Liver (tissue), 3 donors: ENCODE data around the gene A1CF.
"Not testable (repeated sequence)": the region's sequence is repeated elsewhere in the genome, so short reads cannot be mapped to it uniquely, and the experiment has no call there.

Experiments used
- EGR1 ChIP-seq, 2 donors: IDR thresholded peaks; 2 replicates each; pipeline ENCODE4 v1.6.1; 2016 to 2018; ENCODE audit warnings: antibody characterized with exemption in 2 of 2, low read depth in 2 of 2
- FOXA1 ChIP-seq: IDR thresholded peaks from 2 replicates; pipeline ENCODE4 v1.6.1; 2016; ENCODE audit warnings: antibody characterized with exemption
- GABPA ChIP-seq, 2 donors: IDR thresholded peaks in 1 of 2; conservative IDR thresholded peaks in 1 of 2; 2 replicates each; pipeline ENCODE4 v1.6.1; 2016; ENCODE audit warnings: antibody characterized with exemption in 2 of 2, mild to moderate bottlenecking in 1 of 2, moderate library complexity in 1 of 2
- HNF4G ChIP-seq: IDR thresholded peaks from 2 replicates; pipeline ENCODE4 v1.6.1; 2016; ENCODE audit warnings: antibody characterized with exemption
- JUND ChIP-seq, 2 donors: IDR thresholded peaks; 2 replicates each; pipeline ENCODE4 v1.6.1; 2016; ENCODE audit warnings: antibody characterized with exemption in 2 of 2
- RAD21 ChIP-seq, 2 donors: IDR thresholded peaks; 2 replicates each; pipeline ENCODE4 v1.6.1; 2016; ENCODE audit warnings: antibody characterized with exemption in 2 of 2, mild to moderate bottlenecking in 2 of 2
- SP1 ChIP-seq: IDR thresholded peaks from 2 replicates; pipeline ENCODE4 v1.6.1; 2018; ENCODE audit warnings: antibody characterized with exemption, mild to moderate bottlenecking
- TAF1 ChIP-seq: conservative IDR thresholded peaks from 2 replicates; pipeline ENCODE4 v1.6.1; 2016; ENCODE audit warnings: antibody characterized with exemption, mild to moderate bottlenecking
- YY1 ChIP-seq: IDR thresholded peaks from 2 replicates; pipeline ENCODE4 v1.6.1; 2016; ENCODE audit warnings: antibody characterized with exemption, mild to moderate bottlenecking
- TF ChIP-seq, protein P1 (sequence below): fragments of 150-350 bp; IDR thresholded peaks from 2 replicates; pipeline ENCODE4 v1.5.1; 2017; ENCODE audit warnings: improper control_type of control experiment, low read depth, low read length; ENCODE audit not compliant: missing input control
- TF ChIP-seq, protein P2 (sequence below): IDR thresholded peaks from 2 replicates; pipeline ENCODE4 v1.6.1; 2016; ENCODE audit warnings: antibody characterized with exemption
- TF ChIP-seq, protein P3 (sequence below): IDR thresholded peaks from 2 replicates; pipeline ENCODE4 v1.6.1; 2016; ENCODE audit warnings: antibody characterized with exemption, mild to moderate bottlenecking
- TF ChIP-seq, protein P4 (sequence below): IDR thresholded peaks from 2 replicates; pipeline ENCODE4 v1.6.1; 2016; ENCODE audit warnings: antibody characterized with exemption
- donor health status: healthy.
- donor health status: healthy.

DNA sequence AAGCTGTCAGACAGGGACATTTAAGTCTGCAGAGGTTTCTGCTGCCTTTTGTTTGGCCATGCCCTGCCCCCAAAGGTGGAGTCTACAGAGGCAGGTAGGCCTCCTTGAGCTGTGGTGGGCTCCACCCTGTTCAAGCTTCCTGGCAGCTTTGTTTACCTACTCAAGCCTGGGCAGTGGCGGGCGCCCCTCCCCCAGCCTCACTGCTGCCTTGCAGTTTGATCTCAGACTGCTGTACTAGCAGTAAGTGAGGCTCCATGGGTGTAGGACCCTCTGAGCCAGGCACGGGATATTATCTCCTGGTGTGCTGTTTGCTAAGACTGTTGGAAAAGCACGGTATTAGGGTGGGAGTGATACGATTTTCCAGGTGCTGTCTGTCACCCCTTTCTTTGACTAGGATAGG lies 97.5 kb downstream of the A1CF start:
- TF ChIP-seq, protein P1, sequence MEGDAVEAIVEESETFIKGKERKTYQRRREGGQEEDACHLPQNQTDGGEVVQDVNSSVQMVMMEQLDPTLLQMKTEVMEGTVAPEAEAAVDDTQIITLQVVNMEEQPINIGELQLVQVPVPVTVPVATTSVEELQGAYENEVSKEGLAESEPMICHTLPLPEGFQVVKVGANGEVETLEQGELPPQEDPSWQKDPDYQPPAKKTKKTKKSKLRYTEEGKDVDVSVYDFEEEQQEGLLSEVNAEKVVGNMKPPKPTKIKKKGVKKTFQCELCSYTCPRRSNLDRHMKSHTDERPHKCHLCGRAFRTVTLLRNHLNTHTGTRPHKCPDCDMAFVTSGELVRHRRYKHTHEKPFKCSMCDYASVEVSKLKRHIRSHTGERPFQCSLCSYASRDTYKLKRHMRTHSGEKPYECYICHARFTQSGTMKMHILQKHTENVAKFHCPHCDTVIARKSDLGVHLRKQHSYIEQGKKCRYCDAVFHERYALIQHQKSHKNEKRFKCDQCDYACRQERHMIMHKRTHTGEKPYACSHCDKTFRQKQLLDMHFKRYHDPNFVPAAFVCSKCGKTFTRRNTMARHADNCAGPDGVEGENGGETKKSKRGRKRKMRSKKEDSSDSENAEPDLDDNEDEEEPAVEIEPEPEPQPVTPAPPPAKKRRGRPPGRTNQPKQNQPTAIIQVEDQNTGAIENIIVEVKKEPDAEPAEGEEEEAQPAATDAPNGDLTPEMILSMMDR = not testable (repeated sequence)
- not testable (repeated sequence) for TF ChIP-seq YY1; RAD21 (IDR thresholded peaks at IDR 0.05); GABPA (IDR thresholded peaks at IDR 0.05 in 1 of 2, conservative IDR thresholded peaks at IDR 0.05 in 1 of 2); SP1; HNF4G; EGR1 (IDR thresholded peaks at IDR 0.05; ENCODE audit: low read depth in 2 of 2); TAF1; JUND (IDR thresholded peaks at IDR 0.05); FOXA1
- TF ChIP-seq, protein P2, sequence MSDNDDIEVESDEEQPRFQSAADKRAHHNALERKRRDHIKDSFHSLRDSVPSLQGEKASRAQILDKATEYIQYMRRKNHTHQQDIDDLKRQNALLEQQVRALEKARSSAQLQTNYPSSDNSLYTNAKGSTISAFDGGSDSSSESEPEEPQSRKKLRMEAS = not testable (repeated sequence)
- TF ChIP-seq, protein P3, sequence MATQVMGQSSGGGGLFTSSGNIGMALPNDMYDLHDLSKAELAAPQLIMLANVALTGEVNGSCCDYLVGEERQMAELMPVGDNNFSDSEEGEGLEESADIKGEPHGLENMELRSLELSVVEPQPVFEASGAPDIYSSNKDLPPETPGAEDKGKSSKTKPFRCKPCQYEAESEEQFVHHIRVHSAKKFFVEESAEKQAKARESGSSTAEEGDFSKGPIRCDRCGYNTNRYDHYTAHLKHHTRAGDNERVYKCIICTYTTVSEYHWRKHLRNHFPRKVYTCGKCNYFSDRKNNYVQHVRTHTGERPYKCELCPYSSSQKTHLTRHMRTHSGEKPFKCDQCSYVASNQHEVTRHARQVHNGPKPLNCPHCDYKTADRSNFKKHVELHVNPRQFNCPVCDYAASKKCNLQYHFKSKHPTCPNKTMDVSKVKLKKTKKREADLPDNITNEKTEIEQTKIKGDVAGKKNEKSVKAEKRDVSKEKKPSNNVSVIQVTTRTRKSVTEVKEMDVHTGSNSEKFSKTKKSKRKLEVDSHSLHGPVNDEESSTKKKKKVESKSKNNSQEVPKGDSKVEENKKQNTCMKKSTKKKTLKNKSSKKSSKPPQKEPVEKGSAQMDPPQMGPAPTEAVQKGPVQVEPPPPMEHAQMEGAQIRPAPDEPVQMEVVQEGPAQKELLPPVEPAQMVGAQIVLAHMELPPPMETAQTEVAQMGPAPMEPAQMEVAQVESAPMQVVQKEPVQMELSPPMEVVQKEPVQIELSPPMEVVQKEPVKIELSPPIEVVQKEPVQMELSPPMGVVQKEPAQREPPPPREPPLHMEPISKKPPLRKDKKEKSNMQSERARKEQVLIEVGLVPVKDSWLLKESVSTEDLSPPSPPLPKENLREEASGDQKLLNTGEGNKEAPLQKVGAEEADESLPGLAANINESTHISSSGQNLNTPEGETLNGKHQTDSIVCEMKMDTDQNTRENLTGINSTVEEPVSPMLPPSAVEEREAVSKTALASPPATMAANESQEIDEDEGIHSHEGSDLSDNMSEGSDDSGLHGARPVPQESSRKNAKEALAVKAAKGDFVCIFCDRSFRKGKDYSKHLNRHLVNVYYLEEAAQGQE = not testable (repeated sequence)
- TF ChIP-seq, protein P4, sequence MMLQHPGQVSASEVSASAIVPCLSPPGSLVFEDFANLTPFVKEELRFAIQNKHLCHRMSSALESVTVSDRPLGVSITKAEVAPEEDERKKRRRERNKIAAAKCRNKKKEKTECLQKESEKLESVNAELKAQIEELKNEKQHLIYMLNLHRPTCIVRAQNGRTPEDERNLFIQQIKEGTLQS = not testable (repeated sequence)
